ENCODE measurements around the gene HRH1.
A peak's percentile ranks its signal among the peaks of the same experiment; 100 is the strongest.
"Not testable (repeated sequence)": the region's sequence is repeated elsewhere in the genome, so short reads cannot be mapped to it uniquely, and the experiment has no call there.

The HRH1 gene

DNA sequence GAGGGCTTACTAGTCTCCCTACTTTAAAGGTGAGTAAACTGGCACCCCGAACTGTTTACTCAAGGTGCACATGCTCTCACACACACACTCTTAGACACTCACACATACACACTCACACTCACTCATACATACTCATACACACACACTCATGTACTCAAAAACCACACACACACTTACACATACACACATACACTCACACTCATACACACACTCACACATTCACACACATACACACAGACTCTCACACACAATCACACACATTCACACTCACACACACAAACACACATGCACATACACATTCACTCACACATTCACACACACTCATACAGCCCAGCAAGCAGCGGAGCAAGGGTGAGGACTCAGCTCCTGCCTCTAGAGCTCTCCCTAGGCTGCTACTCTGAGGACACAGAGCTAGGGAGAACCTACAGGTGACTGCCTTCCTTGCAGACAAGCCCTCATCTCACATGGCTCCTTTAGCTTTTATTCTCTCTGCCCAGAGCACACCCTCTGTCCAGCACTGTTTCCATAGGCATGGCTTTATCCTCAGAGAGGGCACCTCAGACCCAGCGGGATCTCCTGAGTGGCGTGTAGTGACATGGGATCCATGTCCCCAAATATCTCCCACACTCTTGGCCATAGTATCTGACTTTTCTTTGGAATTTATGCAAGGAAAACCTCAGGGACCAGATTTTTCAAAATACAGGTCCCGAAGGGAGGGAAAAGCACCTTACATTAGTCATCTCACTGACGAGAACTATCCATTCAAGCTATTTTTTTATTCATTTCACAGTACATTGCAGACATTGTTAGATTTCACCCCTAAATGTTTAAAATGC is 91.8 kb downstream of the HRH1 start:
- DNase-seq: no peak

DNA sequence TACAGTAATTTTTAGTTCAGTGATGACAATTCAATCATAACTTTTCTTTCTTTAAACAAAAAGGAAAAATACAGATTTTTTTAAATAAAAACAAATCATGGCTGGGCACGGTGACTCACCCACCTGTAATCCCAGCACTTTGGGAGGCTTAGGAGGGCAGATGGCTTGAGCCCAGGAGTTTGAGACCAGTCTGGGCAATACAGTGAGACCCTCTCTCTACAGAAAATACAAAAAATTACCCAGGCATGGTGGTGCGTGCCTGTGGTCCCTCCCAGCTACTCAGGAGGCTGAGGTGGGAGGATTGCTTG is 92.3 kb downstream of the HRH1 start:
- DNase-seq: no peak

DNA sequence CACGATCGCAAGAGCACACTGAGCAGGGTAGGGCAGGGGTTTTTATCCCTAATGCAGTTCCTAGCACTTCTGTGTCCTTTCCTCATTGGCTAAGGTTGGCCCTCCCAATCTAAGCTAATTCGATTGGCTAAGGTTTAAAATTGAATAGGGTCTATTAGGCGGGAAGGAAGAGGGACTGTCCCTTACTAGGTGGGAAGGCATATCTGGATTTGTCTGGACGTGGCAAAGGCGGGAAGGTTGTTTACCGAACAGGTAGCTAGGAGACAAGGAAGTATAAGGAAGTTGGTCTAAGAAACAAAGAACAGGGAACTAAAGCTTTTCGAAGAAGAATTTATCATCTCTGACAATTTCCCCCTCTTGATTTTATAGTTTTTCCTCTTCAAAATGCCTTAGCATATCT is 93.1 kb downstream of the HRH1 start:
- DNase-seq: no peak

GRCh38 chr3:11248596-11248995 is 94.3 kb downstream of the HRH1 start:
- no peak for DNase-seq

DNA sequence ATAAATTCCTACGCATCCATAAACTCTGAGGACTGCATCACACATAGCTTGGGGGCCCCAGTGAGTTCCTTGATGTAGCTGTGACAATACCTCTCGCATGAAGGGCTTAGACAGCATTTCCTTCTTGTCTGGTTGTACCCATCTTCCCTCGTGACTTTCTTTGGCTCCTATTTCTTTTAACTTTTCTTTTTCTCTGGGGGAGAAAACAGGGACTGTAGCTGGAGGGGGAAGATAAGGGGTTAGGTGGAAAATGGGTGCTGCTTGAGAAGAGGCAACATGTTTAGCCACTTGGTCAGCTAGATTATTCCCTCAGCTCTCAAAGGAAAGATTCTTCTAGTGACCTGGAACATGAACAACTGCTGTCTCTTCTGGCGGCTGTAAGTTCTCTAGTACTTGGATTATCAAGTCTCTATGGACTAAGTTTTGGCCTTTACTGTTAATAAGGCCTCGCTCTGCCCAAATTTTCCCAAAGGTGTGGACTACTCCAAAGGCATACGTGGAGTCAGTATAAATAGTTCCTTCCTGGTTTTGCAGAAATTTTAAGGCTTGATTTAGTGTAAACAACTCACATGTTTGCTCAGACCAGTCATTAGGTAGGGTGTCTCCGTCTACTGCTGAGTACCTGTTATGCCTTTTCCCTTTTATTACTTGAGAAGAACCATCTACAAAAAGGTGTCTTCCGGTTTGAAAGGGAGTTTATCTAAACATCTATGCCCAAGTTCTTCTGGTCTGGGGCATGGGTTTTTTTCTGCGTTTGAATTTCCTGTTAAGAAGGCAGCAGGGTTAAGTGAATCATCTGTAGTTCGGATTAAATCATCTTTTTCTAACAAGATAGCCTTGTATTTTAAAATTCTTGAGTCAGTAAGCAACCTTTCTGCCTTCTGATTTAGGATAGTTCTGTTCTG is 96.9 kb downstream of the HRH1 start:
- DNase-seq: no peak

GRCh38 chr3:11251807-11252176 is 97.5 kb downstream of the HRH1 start:
- DNase-seq: no peak

DNA sequence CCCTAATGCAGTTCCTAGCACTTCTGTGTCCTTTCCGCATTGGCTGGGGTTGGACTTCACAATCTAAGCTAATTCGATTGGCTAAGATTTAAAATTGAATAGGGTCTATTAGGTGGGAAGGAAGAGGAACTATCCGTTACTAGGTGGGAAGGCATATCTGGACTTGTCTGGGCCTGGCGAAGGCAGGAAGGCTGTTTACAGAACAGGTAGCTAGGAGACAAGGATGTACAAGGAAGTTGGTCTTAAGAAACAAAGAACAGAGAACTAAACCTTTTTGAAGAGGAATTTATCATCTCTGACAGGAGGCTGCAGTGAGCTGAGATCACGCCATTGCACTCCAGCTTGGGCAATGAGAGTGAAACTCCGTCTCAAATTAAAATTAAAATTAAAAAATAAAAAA is 100.6 kb downstream of the HRH1 start:
- no peak for DNase-seq

DNA sequence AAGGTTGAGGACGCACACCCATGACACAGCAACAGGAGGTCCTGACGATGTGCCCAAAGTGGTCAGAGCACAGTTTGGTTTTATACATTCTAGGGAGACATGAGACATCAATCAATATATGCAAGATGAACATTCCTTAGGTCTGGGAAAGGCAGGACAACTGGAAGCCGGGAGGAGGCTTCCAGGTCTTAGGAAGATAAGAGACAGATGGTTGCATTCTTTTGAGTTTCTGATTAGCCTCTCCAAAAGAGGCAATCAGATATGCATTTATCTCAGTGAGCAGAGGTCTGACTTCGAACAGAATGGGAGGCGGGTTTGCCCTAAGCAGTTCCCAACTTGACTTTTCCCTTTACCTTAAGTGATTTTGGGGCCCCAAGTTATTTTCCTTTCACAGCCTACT is 101.2 kb downstream of the HRH1 start:
- not testable (repeated sequence) for DNase-seq

- DNase-seq: no peak
Observed at GRCh38 chr3:11258958-11259357, 104.7 kb downstream of the HRH1 start.

- no peak for DNase-seq
Observed at GRCh38 chr3:11260460-11260859, 106.2 kb downstream of the HRH1 start.

DNA sequence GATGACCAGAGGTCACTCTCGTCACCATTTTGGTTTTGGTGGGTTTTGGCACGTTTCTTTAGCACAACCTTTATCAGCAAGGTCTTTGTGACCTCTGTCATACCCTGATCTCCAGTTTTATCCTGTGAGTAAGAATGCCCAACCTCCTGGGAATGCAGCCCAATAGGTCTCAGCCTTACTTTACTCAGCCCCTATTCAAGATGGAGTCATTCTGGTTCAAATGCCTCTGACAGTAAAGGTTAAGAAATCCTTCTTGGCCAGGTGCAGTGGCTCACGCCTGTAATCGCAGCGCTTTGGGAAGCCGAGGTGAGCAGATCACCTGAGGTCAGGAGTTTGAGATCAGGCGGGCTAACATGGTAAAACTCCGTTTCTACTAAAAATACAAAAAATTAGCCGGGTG is 114.7 kb downstream of the HRH1 start:
- no peak for DNase-seq

DNA sequence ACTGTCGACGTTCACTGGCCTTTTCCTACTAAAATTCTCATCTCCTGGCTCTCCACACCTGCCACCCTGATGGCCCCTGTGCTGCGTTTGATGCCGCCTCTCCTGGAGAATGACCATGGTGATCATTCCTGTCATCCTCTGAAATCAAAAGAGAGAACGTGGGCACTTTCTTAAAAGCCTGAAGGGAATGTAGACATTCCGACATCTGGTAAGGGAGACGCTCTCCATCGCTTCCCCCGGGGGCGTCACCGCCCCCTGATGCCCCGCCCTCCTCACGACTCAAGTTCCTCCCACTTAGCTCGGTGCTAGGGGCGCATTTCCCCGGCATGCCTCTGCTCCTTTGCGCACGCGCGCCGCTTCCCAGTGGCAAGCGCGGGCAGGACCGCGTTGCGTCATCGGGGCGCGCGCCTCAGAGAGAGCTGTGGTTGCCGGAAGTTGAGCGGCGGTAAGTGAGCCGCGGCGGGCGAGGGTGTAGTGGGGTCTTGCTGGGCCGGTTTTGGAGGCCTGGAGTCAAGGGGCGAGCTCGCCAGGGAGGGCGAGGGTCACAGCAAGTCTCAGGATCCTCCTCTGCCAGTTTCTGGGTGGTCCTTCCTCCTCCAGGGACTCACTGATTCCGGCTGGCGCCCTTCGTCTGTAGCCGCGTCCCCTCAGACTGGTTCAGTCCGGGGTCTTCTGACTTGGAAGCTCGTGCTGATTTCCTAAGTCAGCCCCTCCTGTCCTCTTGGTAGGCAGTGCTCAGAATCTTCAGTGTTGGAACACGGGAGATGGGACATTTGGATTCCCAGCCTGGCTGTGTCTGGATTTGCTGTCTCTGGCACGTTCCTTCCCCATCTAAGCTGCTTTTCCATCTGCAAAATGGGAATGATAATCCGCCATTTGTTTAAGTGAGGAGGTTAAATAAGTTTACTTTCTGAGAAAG is 118.0 kb downstream of the HRH1 start, which contains the start of gene ATG7:
ATG7 (plus strand) TSS at position 412 of the 919 bp plus-strand sequence. CDS start 26,299 bp downstream, outside the sequence.
- DNase-seq: peak; percentile 94

DNA sequence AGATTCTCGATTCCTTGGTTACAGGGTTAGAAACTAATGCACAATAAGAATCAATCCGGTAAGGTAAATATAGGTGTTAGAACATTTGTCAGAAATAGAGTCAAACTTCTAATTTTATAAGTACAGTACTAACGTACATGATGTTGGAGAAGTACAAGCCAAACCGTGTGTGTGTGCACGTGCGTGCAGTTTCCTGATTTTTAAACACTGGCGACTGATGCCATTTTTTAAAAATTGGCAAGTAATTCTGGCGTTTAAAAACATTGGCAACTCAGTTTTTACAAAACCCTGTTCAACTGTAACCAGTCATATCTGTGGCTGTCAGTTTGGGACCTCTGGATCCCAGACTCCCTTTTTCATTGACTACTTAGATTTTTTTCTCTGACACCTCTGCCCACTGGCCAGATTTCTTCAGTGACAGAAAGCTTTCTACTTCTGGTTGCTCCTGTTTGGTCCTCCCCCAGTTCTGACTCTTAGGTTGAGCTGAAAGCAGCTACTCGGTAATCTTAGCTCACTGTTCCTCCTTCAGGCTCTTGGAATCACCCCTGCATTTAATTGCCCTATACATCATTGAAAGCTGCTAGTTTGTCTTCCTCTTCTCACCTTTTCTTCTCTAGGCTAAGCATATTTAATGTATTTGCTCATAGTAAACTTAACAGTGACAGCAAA is 118.7 kb downstream of the HRH1 start:
- peak; percentile 32 for DNase-seq

DNA sequence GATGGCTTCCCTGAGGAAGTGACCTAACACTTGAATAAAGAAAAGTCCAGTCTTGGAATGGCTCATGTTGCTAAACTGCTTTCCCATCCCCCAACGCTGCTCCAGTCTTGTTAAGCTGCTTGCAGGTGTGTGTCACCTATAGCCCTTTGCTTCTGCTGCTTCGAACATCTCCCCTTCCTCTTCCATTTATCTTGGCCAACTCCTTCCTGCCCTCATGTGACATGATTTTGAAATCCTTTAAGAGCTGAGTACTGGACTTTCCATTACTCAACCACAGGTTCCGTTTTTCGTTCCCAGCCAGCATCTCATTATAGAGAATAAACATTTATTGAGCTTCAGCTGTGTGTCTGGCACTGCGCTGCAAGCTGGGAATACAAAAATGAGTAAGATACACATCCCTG is 119.6 kb downstream of the HRH1 start:
- DNase-seq: peak; percentile 96

- no peak for DNase-seq
Observed at GRCh38 chr3:11274566-11275142, 120.4 kb downstream of the HRH1 start.

- DNase-seq: peak; percentile 20
Observed at GRCh38 chr3:11275926-11276325, 121.6 kb downstream of the HRH1 start.

DNA sequence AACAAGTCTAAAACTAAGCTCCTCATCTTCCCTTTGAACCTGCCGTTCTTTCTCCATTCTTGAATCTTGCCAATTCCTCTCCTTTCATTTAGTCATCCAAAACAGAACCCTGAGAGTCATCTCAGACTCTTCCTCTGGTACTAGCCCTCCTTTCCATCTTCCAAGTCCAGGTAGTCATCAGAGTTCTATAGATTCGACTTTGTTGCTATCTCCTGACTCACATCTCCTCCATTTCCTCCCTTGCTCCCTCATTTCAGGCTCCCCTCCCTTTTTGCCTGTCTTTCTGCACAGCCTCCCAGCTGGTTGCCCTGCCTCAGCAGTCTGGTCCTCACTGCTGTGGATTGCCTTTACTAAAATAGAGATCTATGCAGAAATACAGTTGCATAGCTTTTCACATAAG is 122.6 kb downstream of the HRH1 start:
- no peak for DNase-seq

DNA sequence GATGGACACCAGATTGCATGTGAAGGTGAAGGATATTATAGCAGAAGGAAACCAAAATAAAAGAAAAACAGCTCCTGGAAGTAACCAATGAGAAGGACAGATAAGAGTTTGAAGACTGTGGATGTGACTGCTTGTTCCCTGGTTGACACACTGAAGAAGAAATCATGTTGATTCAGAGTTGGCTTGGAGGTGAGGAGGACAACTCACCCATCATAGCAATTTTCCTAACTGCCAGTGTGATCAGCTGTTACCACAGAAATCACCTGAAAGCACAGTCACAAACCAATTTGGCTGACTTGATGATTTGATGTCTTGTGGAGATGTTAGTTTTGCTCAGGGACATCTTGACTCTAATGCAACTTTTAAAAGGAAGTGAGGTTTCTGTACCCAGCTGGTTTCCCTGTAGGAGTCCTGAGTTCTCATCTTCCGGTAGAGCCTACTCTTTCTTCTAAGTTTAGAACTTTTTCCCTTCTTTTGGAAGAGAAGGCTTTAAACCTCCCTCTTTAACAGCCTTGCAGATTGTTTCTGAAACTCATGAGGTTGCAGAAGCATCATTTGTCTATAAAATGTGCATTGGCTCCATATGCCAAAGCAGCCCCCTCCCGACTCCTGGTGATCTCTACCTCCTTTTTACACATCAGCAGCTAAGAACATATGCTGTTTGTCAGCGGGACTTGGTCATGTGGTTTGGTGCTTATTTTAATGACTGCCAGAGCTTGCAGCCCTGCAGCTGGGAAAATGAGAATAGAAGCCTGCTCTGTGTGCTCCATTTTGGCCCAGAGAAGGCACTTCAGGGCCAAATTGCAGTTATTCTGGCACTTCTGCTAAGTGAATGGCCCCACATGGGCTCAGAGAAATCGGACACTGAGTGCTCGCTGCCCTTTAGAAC is 128.2 kb downstream of the HRH1 start:
- peak; percentile 15 for DNase-seq

- peak; percentile 38 for DNase-seq
Observed at GRCh38 chr3:11283139-11283475, 128.8 kb downstream of the HRH1 start.

DNA sequence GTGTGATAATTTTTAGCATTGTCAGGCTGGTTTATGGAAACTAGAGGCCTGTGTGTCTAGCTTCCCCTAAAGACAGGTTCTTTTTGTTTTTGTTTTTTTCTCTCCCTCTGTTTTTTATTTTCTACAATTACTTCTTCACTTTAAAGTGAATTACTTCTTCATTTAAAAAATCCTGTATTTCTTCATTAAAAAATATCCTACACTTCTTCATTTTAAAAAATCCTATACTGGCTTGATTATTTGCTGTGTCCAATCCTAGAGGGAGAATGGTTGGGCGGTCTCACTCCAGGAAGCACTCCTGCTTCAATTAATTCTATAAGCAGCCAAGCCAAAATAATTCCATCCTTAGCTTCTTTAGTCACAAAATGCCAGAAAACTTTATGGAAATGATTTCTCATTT is 129.7 kb downstream of the HRH1 start:
- no peak for DNase-seq

- DNase-seq: no peak
Observed at GRCh38 chr3:11285471-11285870, 131.2 kb downstream of the HRH1 start.

All from MV-4-11 (cell line).